Measurements from ENCODE around the gene KCNJ12. TPM values are rescaled to one million over a fixed set of nuclear protein-coding genes. Genes with fewer than 3 reads are reported as not detected.

KCNJ12 gene
- total RNA-seq, 2 donors from 2014 or later: 12.0 to 17.3 TPM

DNA sequence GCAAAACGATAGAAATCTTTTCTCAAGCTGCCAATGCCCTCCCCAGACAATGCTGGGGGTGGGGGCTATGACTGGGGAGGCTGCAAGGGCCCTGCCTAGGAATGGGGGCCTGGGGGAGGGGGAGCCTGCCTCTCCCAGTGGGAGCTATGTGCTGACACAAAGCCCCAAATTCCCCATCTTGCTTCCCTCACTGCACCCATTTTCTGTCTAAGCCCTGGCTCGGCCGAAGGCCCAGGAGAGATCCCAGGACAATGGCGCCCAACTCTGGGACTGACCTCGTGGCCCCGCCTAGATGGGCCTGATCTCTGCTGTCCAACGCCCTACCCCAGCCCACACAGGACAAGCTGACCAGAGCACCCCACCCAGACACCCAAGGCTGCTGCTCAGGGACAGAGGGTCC lies 11.1 kb upstream of the KCNJ12 start:
- Histone ChIP-seq H3K9me3 (no peaks in the 10 kb centered on the region), H3K27ac (no peak overlapping the region), H3K36me3 (no peaks in the 10 kb centered on the region), H3K27me3 (no peaks in the 10 kb centered on the region), H3K4me1 (peaks cover 0 to 17% of the 10 kb centered on the region in 2 donors), H3K4me3 (no peak overlapping the region)
- DNase-seq (ENCODE audit: low spot score): no peak
- TF ChIP-seq, protein P1, sequence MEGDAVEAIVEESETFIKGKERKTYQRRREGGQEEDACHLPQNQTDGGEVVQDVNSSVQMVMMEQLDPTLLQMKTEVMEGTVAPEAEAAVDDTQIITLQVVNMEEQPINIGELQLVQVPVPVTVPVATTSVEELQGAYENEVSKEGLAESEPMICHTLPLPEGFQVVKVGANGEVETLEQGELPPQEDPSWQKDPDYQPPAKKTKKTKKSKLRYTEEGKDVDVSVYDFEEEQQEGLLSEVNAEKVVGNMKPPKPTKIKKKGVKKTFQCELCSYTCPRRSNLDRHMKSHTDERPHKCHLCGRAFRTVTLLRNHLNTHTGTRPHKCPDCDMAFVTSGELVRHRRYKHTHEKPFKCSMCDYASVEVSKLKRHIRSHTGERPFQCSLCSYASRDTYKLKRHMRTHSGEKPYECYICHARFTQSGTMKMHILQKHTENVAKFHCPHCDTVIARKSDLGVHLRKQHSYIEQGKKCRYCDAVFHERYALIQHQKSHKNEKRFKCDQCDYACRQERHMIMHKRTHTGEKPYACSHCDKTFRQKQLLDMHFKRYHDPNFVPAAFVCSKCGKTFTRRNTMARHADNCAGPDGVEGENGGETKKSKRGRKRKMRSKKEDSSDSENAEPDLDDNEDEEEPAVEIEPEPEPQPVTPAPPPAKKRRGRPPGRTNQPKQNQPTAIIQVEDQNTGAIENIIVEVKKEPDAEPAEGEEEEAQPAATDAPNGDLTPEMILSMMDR (IDR thresholded peaks at IDR 0.05): no peak

DNA sequence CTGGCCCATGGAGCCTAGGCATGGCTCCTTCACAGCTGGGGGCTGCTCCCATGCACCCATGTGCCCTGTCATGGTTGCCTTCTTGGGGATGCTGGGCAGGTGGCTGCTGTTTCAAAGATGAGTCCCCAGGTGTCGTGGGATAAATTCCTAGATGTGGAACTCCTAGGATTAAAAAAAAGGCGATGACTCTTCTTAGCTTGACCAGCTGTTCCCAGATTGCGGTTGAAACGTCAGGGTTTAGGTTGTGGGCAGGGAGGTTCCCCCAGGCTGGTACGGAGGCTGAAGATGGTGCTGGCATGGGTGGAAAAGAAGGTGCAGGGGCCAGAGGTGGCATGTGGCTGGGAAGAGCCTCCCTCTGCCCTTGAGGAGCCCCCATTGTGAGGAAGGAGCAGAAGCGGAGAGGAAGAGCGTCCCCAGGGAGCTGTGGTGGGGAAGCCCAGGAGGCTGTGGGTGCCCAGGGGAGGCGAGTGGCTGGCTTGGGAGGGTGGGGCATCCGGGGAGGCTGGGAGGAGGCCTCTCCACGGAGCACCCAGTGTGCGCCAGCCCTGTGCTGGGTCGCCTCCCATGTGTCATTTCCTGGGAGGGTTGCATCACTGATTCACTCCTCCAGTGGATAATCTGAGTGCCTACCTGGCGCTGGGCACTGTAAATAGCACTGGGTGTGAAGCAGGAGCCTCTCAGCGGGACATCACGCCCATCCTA lies 7.5 kb upstream of the KCNJ12 start:
- Histone ChIP-seq H3K36me3 (no peaks in the 10 kb centered on the region), H3K27ac (peak overlapping the region; percentile 74 to 84), H3K4me1 (peaks cover 0 to 38% of the 10 kb centered on the region in 2 donors), H3K4me3 (no peak overlapping the region), H3K27me3 (no peaks in the 10 kb centered on the region), H3K9me3 (no peaks in the 10 kb centered on the region)
- TF ChIP-seq, protein P1 (IDR thresholded peaks at IDR 0.05): no peak
- DNase-seq (ENCODE audit: low spot score): no peak

DNA sequence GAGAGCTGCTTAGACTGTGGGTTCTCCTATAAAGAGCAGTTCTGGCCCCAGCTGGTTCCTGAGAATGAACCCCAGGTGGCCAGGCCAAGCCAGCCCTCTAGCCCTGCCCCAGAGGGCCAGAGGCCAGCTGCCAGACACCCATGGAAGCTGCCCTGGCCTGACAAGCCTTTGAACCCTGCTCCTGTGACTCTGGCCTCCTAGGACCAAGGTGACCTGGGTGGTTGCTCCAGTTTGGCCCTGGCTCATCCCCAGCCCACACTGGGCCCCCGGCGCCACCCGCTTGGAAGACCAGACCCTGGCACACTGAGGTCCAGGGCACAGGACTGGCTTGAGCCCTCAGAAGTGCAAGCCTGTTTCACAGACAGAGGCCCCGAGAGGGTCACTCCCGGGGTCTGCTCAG lies 6.8 kb upstream of the KCNJ12 start:
- H3K27ac ChIP-seq: peak overlapping the region; percentile 74 to 84
- peaks cover 0 to 38% of the 10 kb centered on the region in 2 donors for H3K4me1 ChIP-seq
- TF ChIP-seq, protein P1 (IDR thresholded peaks at IDR 0.05): no peak
- no peaks in the 10 kb centered on the region for H3K27me3 ChIP-seq
- no peaks in the 10 kb centered on the region for H3K36me3 ChIP-seq
- H3K4me3 ChIP-seq: no peak overlapping the region
- no peak for DNase-seq (ENCODE audit: low spot score)
- H3K9me3 ChIP-seq: no peaks in the 10 kb centered on the region

DNA sequence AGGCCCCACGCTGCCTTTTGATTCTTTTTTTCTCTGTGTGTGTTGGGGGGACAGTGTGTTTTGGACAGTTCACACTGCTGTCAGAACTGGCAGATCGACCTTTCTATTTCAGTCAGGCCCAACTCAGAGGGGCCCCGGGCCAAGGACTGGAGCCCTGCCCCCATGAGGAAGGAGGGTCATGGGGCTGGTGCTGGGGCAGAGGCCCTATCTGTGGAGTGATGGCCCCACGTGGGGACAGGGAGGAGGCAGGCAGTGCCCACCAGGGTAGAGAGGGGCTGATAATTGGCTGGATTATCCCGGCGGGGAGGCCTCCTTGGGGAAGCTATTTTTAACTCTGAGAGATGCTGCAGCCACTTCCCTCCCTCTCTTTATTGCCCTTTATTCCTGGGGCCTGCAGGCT lies 5.7 kb upstream of the KCNJ12 start:
- TF ChIP-seq, protein P1 (IDR thresholded peaks at IDR 0.05): no peak
- Histone ChIP-seq H3K27ac (peak overlapping the region; percentile 74 to 84), H3K4me1 (peaks cover 0 to 39% of the 10 kb centered on the region in 2 donors), H3K9me3 (no peaks in the 10 kb centered on the region), H3K4me3 (no peak overlapping the region), H3K36me3 (no peaks in the 10 kb centered on the region), H3K27me3 (no peaks in the 10 kb centered on the region)
- DNase-seq (ENCODE audit: low spot score): peak; percentile 66

DNA sequence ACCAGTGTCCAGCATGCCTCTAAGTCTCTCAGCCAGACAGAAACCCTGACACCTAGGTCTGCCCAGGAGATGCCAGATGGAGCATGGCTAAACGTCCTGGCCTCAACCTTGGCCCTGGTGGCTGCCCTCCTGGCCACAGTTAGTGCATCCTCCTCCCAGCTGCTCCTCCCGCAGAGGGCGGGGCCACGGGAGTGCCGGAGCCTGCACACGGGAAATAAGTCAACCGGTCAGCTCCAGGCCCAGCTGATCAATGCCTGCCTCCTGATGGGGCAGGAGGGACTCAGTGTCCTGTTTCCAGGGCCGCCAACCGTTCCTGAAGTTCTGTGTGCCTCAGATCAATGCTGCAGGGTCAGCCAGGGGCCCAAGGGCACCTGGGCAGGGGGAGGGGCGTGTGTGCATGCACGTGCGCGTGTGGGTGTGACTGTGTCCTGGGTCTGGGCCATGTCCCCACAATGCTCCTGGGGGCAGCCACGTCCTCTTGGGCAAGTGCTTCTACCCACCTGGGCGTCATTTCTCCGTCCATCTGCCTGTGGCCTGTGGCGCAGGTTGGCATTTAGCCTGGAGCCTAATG lies 4.6 kb upstream of the KCNJ12 start:
- Histone ChIP-seq H3K36me3 (no peaks in the 10 kb centered on the region), H3K9me3 (no peaks in the 10 kb centered on the region), H3K27ac (peak overlapping the region; percentile 74 to 84), H3K4me1 (peaks cover 0 to 47% of the 10 kb centered on the region in 2 donors), H3K27me3 (no peaks in the 10 kb centered on the region), H3K4me3 (no peak overlapping the region)
- no peak for DNase-seq (ENCODE audit: low spot score)
- TF ChIP-seq, protein P1 (IDR thresholded peaks at IDR 0.05): no peak

Data from right atrium auricular region (tissue), 2 donors.